GM18870 (cell line): ENCODE data around the gene ARFGEF3.

Experiments
- ATAC-seq: cut with Tn5 transposase; IDR thresholded peaks from one replicate; pipeline ENCODE4 v1.9.1; 2021; ENCODE audit warnings: moderate library complexity; ENCODE audit not compliant: unreplicated experiment

Gene ARFGEF3

GRCh38 chr6:138387577-138388368 is 226.0 kb downstream of the ARFGEF3 start:
- no peak for ATAC-seq

DNA sequence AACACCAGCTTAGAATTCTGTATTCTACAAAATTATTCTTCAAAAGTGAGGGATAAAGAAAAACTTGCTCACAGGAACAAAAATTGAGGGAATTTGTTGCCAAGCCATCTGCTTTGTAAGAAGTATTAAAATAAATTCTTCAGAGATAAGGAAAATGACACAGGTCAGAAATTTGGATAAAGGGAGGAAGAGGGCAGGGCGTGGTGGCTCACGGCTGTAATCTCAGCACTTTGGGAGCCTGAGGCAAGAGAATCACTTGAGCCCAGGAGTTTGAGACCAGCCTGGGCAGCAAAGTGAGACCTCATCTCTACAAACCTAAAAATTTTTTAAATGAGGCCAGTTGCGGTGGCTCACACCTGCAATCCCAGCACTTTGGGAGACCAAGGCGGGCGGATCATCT is 227.8 kb downstream of the ARFGEF3 start:
- no peak for ATAC-seq
